ENCODE data around the gene HJURP.

DNA sequence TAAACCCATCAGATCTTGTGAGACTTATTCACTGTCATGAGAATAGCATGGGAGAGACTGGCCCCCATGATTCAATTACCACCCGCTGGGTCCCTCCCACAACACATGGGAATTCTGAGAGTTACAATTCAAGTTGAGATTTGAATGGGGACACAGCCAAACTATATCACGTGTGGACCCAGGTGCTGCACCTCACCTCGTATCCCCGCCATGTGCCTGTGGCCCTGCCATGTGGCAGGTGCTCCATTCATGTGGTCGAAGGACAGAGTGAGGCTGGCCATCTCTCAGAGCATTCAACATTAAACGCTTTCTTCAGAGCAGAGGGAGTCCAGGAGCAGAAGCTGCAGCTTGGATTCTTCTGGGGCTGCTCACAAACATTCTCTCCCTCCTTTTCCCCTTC, 44.0 kb downstream of the HJURP start:
- TF ChIP-seq, protein P1, sequence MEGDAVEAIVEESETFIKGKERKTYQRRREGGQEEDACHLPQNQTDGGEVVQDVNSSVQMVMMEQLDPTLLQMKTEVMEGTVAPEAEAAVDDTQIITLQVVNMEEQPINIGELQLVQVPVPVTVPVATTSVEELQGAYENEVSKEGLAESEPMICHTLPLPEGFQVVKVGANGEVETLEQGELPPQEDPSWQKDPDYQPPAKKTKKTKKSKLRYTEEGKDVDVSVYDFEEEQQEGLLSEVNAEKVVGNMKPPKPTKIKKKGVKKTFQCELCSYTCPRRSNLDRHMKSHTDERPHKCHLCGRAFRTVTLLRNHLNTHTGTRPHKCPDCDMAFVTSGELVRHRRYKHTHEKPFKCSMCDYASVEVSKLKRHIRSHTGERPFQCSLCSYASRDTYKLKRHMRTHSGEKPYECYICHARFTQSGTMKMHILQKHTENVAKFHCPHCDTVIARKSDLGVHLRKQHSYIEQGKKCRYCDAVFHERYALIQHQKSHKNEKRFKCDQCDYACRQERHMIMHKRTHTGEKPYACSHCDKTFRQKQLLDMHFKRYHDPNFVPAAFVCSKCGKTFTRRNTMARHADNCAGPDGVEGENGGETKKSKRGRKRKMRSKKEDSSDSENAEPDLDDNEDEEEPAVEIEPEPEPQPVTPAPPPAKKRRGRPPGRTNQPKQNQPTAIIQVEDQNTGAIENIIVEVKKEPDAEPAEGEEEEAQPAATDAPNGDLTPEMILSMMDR (IDR thresholded peaks at IDR 0.05): no peak
- TF ChIP-seq EP300 (IDR thresholded peaks at IDR 0.05): no peak
- no peak for TF ChIP-seq POLR2A (IDR thresholded peaks at IDR 0.05)
- TF ChIP-seq POLR2AphosphoS5 (IDR thresholded peaks at IDR 0.05): no peak

Data from sigmoid colon (tissue), 4 donors.